Astrocyte (in vitro differentiated cells and primary cell): Measurements from ENCODE around the gene TAL1. TPM values are rescaled to one million over a fixed set of nuclear protein-coding genes. Genes with fewer than 3 reads are reported as not detected.

Experiments used
- DNase-seq: peaks from one replicate; pipeline ENCODE4 v3.0.0-alpha.2; 2010; ENCODE audit warnings: low read depth
- FAIRE-seq: peaks from 2 replicates; lab custom pipeline; 2011; peaks lifted over from hg19 to GRCh38; lab: Jason Lieb, UNC
- H2AFZ ChIP-seq: 2 replicates; pipeline ENCODE4 v1.6.0; 2012; ENCODE audit warnings: low read depth, low read length, inconsistent platforms
- H3K27ac ChIP-seq: 2 replicates; pipeline ENCODE4 v1.5.1; 2011; ENCODE audit warnings: low read depth, low read length, inconsistent platforms
- H3K27me3 ChIP-seq: 2 replicates; pipeline ENCODE4 v1.6.0; 2011; ENCODE audit warnings: low read length, inconsistent platforms; ENCODE audit not compliant: insufficient read depth
- H3K36me3 ChIP-seq: 2 replicates; pipeline ENCODE4 v1.5.1; 2011; ENCODE audit warnings: low read length, inconsistent platforms; ENCODE audit not compliant: insufficient read depth
- H3K4me1 ChIP-seq: 2 replicates; pipeline ENCODE4 v1.5.1; 2011; ENCODE audit warnings: low read length, inconsistent platforms; ENCODE audit not compliant: insufficient read depth
- H3K4me2 ChIP-seq: 2 replicates; pipeline ENCODE4 v1.6.0; 2012; ENCODE audit warnings: low read length, inconsistent platforms
- H3K4me3 ChIP-seq: 2 replicates; pipeline ENCODE4 v1.5.1; 2011; ENCODE audit warnings: low read depth, mild to moderate bottlenecking, low read length, inconsistent platforms; ENCODE audit not compliant: insufficient read depth
- H3K79me2 ChIP-seq: 2 replicates; pipeline ENCODE4 v1.6.0; 2012; ENCODE audit warnings: mild to moderate bottlenecking, low read length, inconsistent platforms; ENCODE audit not compliant: insufficient read depth
- H3K9ac ChIP-seq: 2 replicates; pipeline ENCODE4 v1.6.0; 2012; ENCODE audit warnings: mild to moderate bottlenecking, low read length, inconsistent platforms
- H3K9me3 ChIP-seq: 2 replicates; pipeline ENCODE4 v1.5.1; 2012; ENCODE audit warnings: low read depth, mild to moderate bottlenecking, low read length, inconsistent platforms; ENCODE audit not compliant: insufficient read depth
- H4K20me1 ChIP-seq: 2 replicates; pipeline ENCODE4 v1.6.0; 2012; ENCODE audit warnings: low read length, inconsistent platforms; ENCODE audit not compliant: insufficient read depth
- H3K27ac Mint-ChIP-seq: one replicate; pipeline ENCODE4 v1.8.0; 2021; ENCODE audit warnings: mild to moderate bottlenecking, mixed read lengths; ENCODE audit not compliant: unreplicated experiment
- H3K27me3 Mint-ChIP-seq: one replicate; pipeline ENCODE4 v1.8.0; 2021; ENCODE audit warnings: low read depth, mixed read lengths; ENCODE audit not compliant: unreplicated experiment
- H3K36me3 Mint-ChIP-seq: one replicate; pipeline ENCODE4 v1.8.0; 2021; ENCODE audit warnings: low read depth, mixed read lengths; ENCODE audit not compliant: unreplicated experiment
- H3K4me1 Mint-ChIP-seq: one replicate; pipeline ENCODE4 v1.8.0; 2021; ENCODE audit warnings: low read depth, mixed read lengths; ENCODE audit not compliant: unreplicated experiment
- H3K4me3 Mint-ChIP-seq: one replicate; pipeline ENCODE4 v1.8.0; 2021; ENCODE audit warnings: mild to moderate bottlenecking, moderate library complexity, mixed read lengths; ENCODE audit not compliant: unreplicated experiment
- H3K9me3 Mint-ChIP-seq: one replicate; pipeline ENCODE4 v1.8.0; 2021; ENCODE audit warnings: mild to moderate bottlenecking, mixed read lengths; ENCODE audit not compliant: unreplicated experiment
- EZH2 ChIP-seq: IDR thresholded peaks from 2 replicates; pipeline ENCODE4 v1.6.1; 2012; ENCODE audit warnings: mild to moderate bottlenecking, low read length, inconsistent platforms; ENCODE audit not compliant: insufficient read depth
- total RNA-seq: library from RNA; stranded (reverse); gene quantifications from 2 replicates; pipeline ENCODE4 v1.2.1, GENCODE V29; 2021
- TF ChIP-seq, protein P1 (sequence below): IDR thresholded peaks from 2 replicates; pipeline ENCODE4 v1.5.1; 2011; ENCODE audit warnings: low read depth, mild to moderate bottlenecking, inconsistent platforms, low read length, moderate library complexity; ENCODE audit not compliant: insufficient read depth

TAL1 gene
- total RNA-seq, 1 donor from 2014 or later, result 0.14 TPM

DNA sequence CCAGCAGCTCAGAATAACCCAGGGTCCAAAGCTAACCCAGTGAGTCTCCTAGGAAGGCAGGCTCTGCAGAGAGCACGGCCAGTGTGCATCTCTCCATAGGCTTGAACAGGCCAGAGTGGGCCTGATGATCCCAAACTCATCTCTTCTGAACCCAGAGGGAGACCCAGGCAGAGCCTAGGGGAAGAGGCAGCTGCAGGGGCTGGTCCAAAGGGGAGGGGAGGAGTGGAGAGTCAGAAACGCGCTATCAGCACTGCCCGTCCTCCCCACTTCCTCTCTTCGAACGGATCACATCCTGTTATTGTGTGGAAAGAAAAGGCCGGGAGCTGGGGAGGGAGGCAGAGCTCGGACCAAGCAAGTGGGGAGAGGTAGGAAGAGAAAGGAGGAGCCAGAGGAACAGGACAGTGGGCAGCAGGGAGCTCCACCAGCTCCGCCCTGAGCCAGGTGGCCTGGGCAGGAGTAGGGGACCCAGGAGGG is 20.2 kb downstream of the TAL1 start:
- Histone ChIP-seq H3K4me1 (peaks cover 8% of the 10 kb centered on the region), H3K36me3 (no peaks in the 10 kb centered on the region), H3K9me3 (no peaks in the 10 kb centered on the region), H3K4me3 (no peak overlapping the region), H3K27me3 (no peaks in the 10 kb centered on the region), H2AFZ (peak overlapping the region; percentile 41), H4K20me1 (no peaks in the 10 kb centered on the region), H3K4me2 (no peak overlapping the region), H3K9ac (no peak overlapping the region), H3K27ac (no peak overlapping the region), H3K79me2 (no peaks in the 10 kb centered on the region)
- peaks cover 23% of the 10 kb centered on the region for H3K27me3 Mint-ChIP-seq
- no peaks in the 10 kb centered on the region for H3K9me3 Mint-ChIP-seq
- peaks cover 3% of the 10 kb centered on the region for H3K4me1 Mint-ChIP-seq
- no peaks in the 10 kb centered on the region for H3K36me3 Mint-ChIP-seq
- DNase-seq (no peak), FAIRE-seq (no peak)
- no peak overlapping the region for H3K4me3 Mint-ChIP-seq
- TF ChIP-seq, protein P1, sequence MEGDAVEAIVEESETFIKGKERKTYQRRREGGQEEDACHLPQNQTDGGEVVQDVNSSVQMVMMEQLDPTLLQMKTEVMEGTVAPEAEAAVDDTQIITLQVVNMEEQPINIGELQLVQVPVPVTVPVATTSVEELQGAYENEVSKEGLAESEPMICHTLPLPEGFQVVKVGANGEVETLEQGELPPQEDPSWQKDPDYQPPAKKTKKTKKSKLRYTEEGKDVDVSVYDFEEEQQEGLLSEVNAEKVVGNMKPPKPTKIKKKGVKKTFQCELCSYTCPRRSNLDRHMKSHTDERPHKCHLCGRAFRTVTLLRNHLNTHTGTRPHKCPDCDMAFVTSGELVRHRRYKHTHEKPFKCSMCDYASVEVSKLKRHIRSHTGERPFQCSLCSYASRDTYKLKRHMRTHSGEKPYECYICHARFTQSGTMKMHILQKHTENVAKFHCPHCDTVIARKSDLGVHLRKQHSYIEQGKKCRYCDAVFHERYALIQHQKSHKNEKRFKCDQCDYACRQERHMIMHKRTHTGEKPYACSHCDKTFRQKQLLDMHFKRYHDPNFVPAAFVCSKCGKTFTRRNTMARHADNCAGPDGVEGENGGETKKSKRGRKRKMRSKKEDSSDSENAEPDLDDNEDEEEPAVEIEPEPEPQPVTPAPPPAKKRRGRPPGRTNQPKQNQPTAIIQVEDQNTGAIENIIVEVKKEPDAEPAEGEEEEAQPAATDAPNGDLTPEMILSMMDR, result no peak
- TF ChIP-seq EZH2, result no peak
- no peak overlapping the region for H3K27ac Mint-ChIP-seq

DNA sequence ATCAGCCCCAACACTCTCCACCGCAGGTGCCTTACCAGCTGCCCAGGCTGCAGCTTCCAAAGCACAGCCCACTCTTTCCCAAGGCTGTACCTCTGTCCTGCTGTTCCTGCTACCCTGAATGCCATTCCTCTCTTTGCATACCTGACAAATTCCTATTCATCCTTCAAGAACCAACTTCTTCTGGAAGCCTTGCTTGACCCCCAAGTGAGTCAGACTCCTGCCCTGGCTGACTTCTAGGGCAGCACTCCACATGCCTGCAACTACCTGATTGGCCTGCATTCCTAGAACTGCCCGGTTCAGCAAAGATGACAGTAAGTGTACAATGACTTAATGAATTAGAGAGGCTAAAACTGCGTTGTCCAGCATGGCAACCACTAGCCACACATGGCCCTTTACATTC is 21.4 kb downstream of the TAL1 start:
- H3K27me3 Mint-ChIP-seq, result peaks cover 26% of the 10 kb centered on the region
- Histone ChIP-seq H3K4me3 (no peak overlapping the region), H3K27me3 (no peaks in the 10 kb centered on the region), H3K36me3 (no peaks in the 10 kb centered on the region), H2AFZ (no peak overlapping the region), H3K4me1 (peaks cover 8% of the 10 kb centered on the region), H3K9ac (no peak overlapping the region), H3K79me2 (no peaks in the 10 kb centered on the region), H4K20me1 (no peaks in the 10 kb centered on the region), H3K27ac (no peak overlapping the region), H3K9me3 (no peaks in the 10 kb centered on the region), H3K4me2 (no peak overlapping the region)
- DNase-seq (no peak), FAIRE-seq (no peak)
- peaks cover 3% of the 10 kb centered on the region for H3K4me1 Mint-ChIP-seq
- no peaks in the 10 kb centered on the region for H3K36me3 Mint-ChIP-seq
- TF ChIP-seq, protein P1, result no peak
- no peak for TF ChIP-seq EZH2
- no peak overlapping the region for H3K27ac Mint-ChIP-seq
- no peaks in the 10 kb centered on the region for H3K9me3 Mint-ChIP-seq
- H3K4me3 Mint-ChIP-seq, result no peak overlapping the region

DNA sequence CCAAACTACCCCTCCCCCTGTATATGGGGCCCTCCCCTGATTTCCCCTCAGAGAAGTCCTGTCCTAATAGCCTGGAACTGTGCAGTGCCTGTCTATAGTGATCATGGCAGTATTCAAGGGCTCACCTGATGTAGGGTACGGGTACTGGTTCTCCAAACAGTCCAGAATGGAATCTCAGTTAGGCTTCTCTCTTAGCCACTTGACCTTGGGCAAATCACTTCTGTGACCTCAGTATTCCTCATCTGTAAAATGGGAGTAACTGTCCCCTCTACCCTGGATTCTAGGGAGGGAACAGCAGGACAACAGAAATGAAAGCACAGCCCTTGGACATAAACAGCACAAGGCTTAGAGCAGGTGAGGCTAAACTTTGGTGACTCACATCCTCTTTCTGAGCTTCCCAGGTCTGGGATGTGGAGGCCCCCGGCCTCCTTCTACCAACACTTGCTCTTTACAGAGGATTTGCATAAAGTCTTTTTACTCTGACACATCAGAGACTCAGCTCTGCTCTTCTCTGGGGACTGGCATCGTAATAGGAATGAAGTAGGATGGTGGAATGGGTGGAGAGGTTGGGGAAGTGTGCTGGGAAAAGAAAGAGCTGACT is 22.2 kb downstream of the TAL1 start:
- no peak overlapping the region for H3K27ac Mint-ChIP-seq
- H3K27me3 Mint-ChIP-seq, result peaks cover 30% of the 10 kb centered on the region
- peaks cover 3% of the 10 kb centered on the region for H3K4me1 Mint-ChIP-seq
- Histone ChIP-seq H3K4me3 (no peak overlapping the region), H3K9me3 (no peaks in the 10 kb centered on the region), H4K20me1 (no peaks in the 10 kb centered on the region), H3K9ac (no peak overlapping the region), H3K4me2 (no peak overlapping the region), H3K79me2 (no peaks in the 10 kb centered on the region), H3K36me3 (no peaks in the 10 kb centered on the region), H2AFZ (no peak overlapping the region), H3K27me3 (no peaks in the 10 kb centered on the region), H3K27ac (no peak overlapping the region), H3K4me1 (peaks cover 8% of the 10 kb centered on the region)
- H3K4me3 Mint-ChIP-seq, result no peak overlapping the region
- TF ChIP-seq, protein P1, result no peak
- no peak for TF ChIP-seq EZH2
- no peak for DNase-seq
- no peaks in the 10 kb centered on the region for H3K36me3 Mint-ChIP-seq
- no peak for FAIRE-seq
- no peaks in the 10 kb centered on the region for H3K9me3 Mint-ChIP-seq
